IMR-90 (cell line): ENCODE results near the gene TCP11. TPM values are rescaled to one million over a fixed set of nuclear protein-coding genes. Genes with fewer than 3 reads are reported as not detected.

ENCODE experiments used
- ATAC-seq: fragments of 200-7000 bp; cut with Tn5 transposase; 2 replicates; pipeline ENCODE4 v1.9.1; 2020; ENCODE audit warnings: low read depth, mild to moderate bottlenecking, moderate library complexity
- BruUV-seq: library from RNA; stranded (reverse); fragments of 400-500 nt; replicated peaks from 2 replicates; lab custom pipeline; 2021; lab: Mats Ljungman, UMichigan
- CTCF ChIA-PET: fragments of 300-600 bp; formaldehyde crosslinking; extraction: SDS; loops from one replicate; lab custom pipeline; 2021; ENCODE audit warnings: antibody characterized with exemption; lab: Yijun Ruan, JAX
- POLR2A ChIA-PET: fragments of 300-600 bp; sonication (Branson Sonifier 250); formaldehyde crosslinking; loops from one replicate; lab custom pipeline; 2022; ENCODE audit warnings: antibody characterized with exemption; ENCODE audit not compliant: unreplicated experiment; lab: Charles Lee
- DNase-seq: peaks from one replicate; pipeline ENCODE4 v3.0.0; 2013
- H2AFZ ChIP-seq: replicated peaks from 2 replicates; pipeline ENCODE3; 2013; ENCODE audit warnings: low read length, mild to moderate bottlenecking; ENCODE audit not compliant: poor library complexity
- H2AK5ac ChIP-seq: 2 replicates; pipeline ENCODE4 v1.6.1; 2013; ENCODE audit warnings: low read depth, low read length, inconsistent platforms
- H2AK9ac ChIP-seq: replicated peaks from 2 replicates; pipeline ENCODE3; 2013; ENCODE audit warnings: mild to moderate bottlenecking, low read depth, low read length, moderate library complexity; ENCODE audit not compliant: poor library complexity
- H2BK120ac ChIP-seq: 2 replicates; pipeline ENCODE4 v1.6.1; 2013; ENCODE audit warnings: low read depth, low read length, inconsistent platforms
- H2BK15ac ChIP-seq: 3 replicates; pipeline ENCODE4 v1.6.1; 2013; ENCODE audit warnings: low read depth, low read length, inconsistent platforms
- H2BK20ac ChIP-seq: 2 replicates; pipeline ENCODE4 v1.6.1; 2013; ENCODE audit warnings: low read depth, mild to moderate bottlenecking, inconsistent platforms, low read length, moderate library complexity
- H2BK5ac ChIP-seq: 2 replicates; pipeline ENCODE4 v1.6.1; 2013; ENCODE audit warnings: mild to moderate bottlenecking, low read depth, low read length, inconsistent platforms; ENCODE audit not compliant: poor library complexity, severe bottlenecking
- H3K14ac ChIP-seq: replicated peaks from 2 replicates; pipeline ENCODE4 v1.6.1; 2013; ENCODE audit warnings: low read depth, low read length, inconsistent platforms
- H3K18ac ChIP-seq: 2 replicates; pipeline ENCODE4 v1.6.1; 2013; ENCODE audit warnings: low read depth, low read length, control low read depth
- H3K23ac ChIP-seq: 2 replicates; pipeline ENCODE4 v1.6.1; 2013; ENCODE audit warnings: low read depth, low read length, inconsistent platforms
- H3K27ac ChIP-seq: 2 replicates; pipeline ENCODE4 v1.5.1; 2013; ENCODE audit warnings: mild to moderate bottlenecking, control low read depth, low read length; ENCODE audit not compliant: insufficient read depth
- H3K27me3 ChIP-seq: 2 replicates; pipeline ENCODE4 v1.6.1; 2013; ENCODE audit warnings: low read length; ENCODE audit not compliant: control insufficient read depth, insufficient read depth
- H3K36me3 ChIP-seq: 2 replicates; pipeline ENCODE4 v1.6.1; 2013; ENCODE audit warnings: low read length, mixed read lengths; ENCODE audit not compliant: control insufficient read depth, insufficient read depth
- H3K4ac ChIP-seq: 2 replicates; pipeline ENCODE4 v1.6.1; 2013; ENCODE audit warnings: low read depth, low read length, inconsistent platforms
- H3K4me1 ChIP-seq: 2 replicates; pipeline ENCODE4 v1.6.1; 2013; ENCODE audit warnings: low read length, mixed read lengths; ENCODE audit not compliant: control insufficient read depth, insufficient read depth
- H3K4me2 ChIP-seq: 2 replicates; pipeline ENCODE4 v1.6.1; 2013; ENCODE audit warnings: low read depth, mild to moderate bottlenecking, control low read depth, low read length, moderate library complexity
- H3K4me3 ChIP-seq: 2 replicates; pipeline ENCODE4 v1.5.1; 2013; ENCODE audit warnings: low read depth, mild to moderate bottlenecking, control low read depth, low read length, moderate library complexity; ENCODE audit not compliant: insufficient read depth
- H3K56ac ChIP-seq: 2 replicates; pipeline ENCODE4 v1.6.1; 2013; ENCODE audit warnings: low read length, inconsistent platforms; ENCODE audit not compliant: insufficient read depth; ENCODE audit errors: extremely low read depth
- H3K79me1 ChIP-seq, 2 experiments: 2 replicates each; pipeline ENCODE4 v1.6.1; 2013; ENCODE audit warnings: low read length in 2 of 2, inconsistent platforms in 1 of 2, low read depth in 1 of 2
- H3K9ac ChIP-seq: 2 replicates; pipeline ENCODE4 v1.6.1; 2013; ENCODE audit warnings: low read depth, low read length, control low read depth
- H3K9me1 ChIP-seq: 2 replicates; pipeline ENCODE4 v1.6.1; 2013; ENCODE audit warnings: low read length, inconsistent platforms; ENCODE audit not compliant: insufficient read depth
- H3K9me3 ChIP-seq: 2 replicates; pipeline ENCODE4 v1.6.1; 2013; ENCODE audit warnings: low read length; ENCODE audit not compliant: control insufficient read depth, insufficient read depth
- H4K20me1 ChIP-seq: 2 replicates; pipeline ENCODE4 v1.6.1; 2013; ENCODE audit warnings: low read length, inconsistent platforms; ENCODE audit not compliant: insufficient read depth
- H4K5ac ChIP-seq: 2 replicates; pipeline ENCODE4 v1.6.1; 2013; ENCODE audit warnings: mild to moderate bottlenecking, low read depth, low read length, control low read depth
- H4K8ac ChIP-seq, 2 experiments: 2 replicates each; pipeline ENCODE4 v1.6.1; 2013; ENCODE audit warnings: low read depth in 2 of 2, low read length in 2 of 2, control low read depth in 1 of 2, inconsistent platforms in 1 of 2
- H4K91ac ChIP-seq: 2 replicates; pipeline ENCODE4 v1.6.1; 2013; ENCODE audit warnings: low read depth, low read length, inconsistent platforms; ENCODE audit not compliant: insufficient read depth
- BHLHE40 ChIP-seq: fragments of 150-350 bp; IDR thresholded peaks from 2 replicates; pipeline ENCODE4 v1.6.1; 2016; ENCODE audit warnings: mild to moderate bottlenecking, low read depth, low read length
- CEBPB ChIP-seq: IDR thresholded peaks from 2 replicates; pipeline ENCODE4 v1.6.1; 2012; ENCODE audit warnings: low read depth, low read length, improper control_type of control experiment
- CHD1 ChIP-seq: IDR thresholded peaks from 2 replicates; pipeline ENCODE4 v1.6.1; 2012; ENCODE audit warnings: low read depth, low read length, improper control_type of control experiment
- FOS ChIP-seq: fragments of 150-350 bp; IDR thresholded peaks from 2 replicates; pipeline ENCODE4 v1.6.1; 2016; ENCODE audit warnings: low read depth, low read length
- MAFK ChIP-seq: IDR thresholded peaks from 2 replicates; pipeline ENCODE4 v1.6.1; 2012; ENCODE audit warnings: low read depth, low read length, improper control_type of control experiment
- MAZ ChIP-seq: IDR thresholded peaks from 2 replicates; pipeline ENCODE4 v1.6.1; 2012; ENCODE audit warnings: low read depth, mild to moderate bottlenecking, low read length, improper control_type of control experiment, moderate library complexity, borderline replicate concordance
- MXI1 ChIP-seq: IDR thresholded peaks from 2 replicates; pipeline ENCODE4 v1.6.1; 2012; ENCODE audit warnings: low read depth, mild to moderate bottlenecking, low read length, moderate library complexity, borderline replicate concordance
- NFE2L2 ChIP-seq: fragments of 150-350 bp; IDR thresholded peaks from 2 replicates; pipeline ENCODE4 v1.6.1; 2016; ENCODE audit warnings: low read depth, mild to moderate bottlenecking, low read length
- POLR2A ChIP-seq: IDR thresholded peaks from 2 replicates; pipeline ENCODE4 v1.6.1; 2012; ENCODE audit warnings: mild to moderate bottlenecking, low read depth, low read length
- RCOR1 ChIP-seq: IDR thresholded peaks from 2 replicates; pipeline ENCODE4 v1.6.1; 2012; ENCODE audit warnings: mild to moderate bottlenecking, low read length, improper control_type of control experiment; ENCODE audit not compliant: insufficient replicate concordance
- WGBS, 2 experiments: methylation state at CpG; one replicate each; pipeline versions ENCODE4 v1.1.5 to v1.1.7; 2013; ENCODE audit warnings: missing lambda C conversion rate in 2 of 2; ENCODE audit not compliant: insufficient read length in 1 of 2; ENCODE audit errors: extremely low coverage in 2 of 2; 5-methylcytosine and 5-hydroxymethylcytosine counted together
- dilution Hi-C: fragments of 300-500 bp; cut with HindIII; formaldehyde crosslinking; loops from one replicate; pipeline ENCODE4 v1.14.3; 2018; ENCODE audit warnings: low sequenced_read_pairs; ENCODE audit not compliant: unreplicated experiment
- in situ Hi-C: fragments of 300-500 bp; cut with MboI; formaldehyde crosslinking; loops from 3 replicates; pipeline ENCODE4 v1.14.3; 2019; ENCODE audit warnings: low sequenced_read_pairs, inconsistent platforms, mixed read lengths
- intact Hi-C: fragments of 100-400 bp; cut with micrococcal nuclease; formaldehyde crosslinking; loops from 2 replicates; pipeline ENCODE4 v1.10.0; 2022
- polyA plus RNA-seq, 3 experiments: library from polyadenylated mRNA; depleted of rRNA; stranded (reverse); fragments of >200 nt; gene quantifications; 2 replicates each; pipeline ENCODE4 v1.2.3, GENCODE V29; 2012; ENCODE audit warnings: low replicate concordance in 1 of 3
- total RNA-seq: library from RNA; depleted of rRNA; stranded (reverse); fragments of >200 nt; gene quantifications from 2 replicates; pipeline ENCODE4 v1.2.3, GENCODE V29; 2012

TCP11 gene
- total and polyA plus RNA-seq, 2 of the 4 experiments (the other 2 are of a cell fraction): 0.34 to 0.36 TPM

GRCh38 chr6:35165630-35166071, 24.5 kb upstream of the TCP11 start:
- peak; percentile 74 for ATAC-seq

More at GRCh38 chr6:35165630-35166071, 24.5 kb upstream of the TCP11 start:
- no peak for TF ChIP-seq CHD1
- TF ChIP-seq POLR2A: no peak
- TF ChIP-seq FOS: peak; percentile 11; the same call in 1 of the 2 replicates
- peak; percentile 32; the same call in 1 of the 2 replicates for TF ChIP-seq CEBPB
- no peak for TF ChIP-seq MAZ
- TF ChIP-seq MXI1: no peak
- TF ChIP-seq NFE2L2: no peak
- no peak for TF ChIP-seq MAFK
- TF ChIP-seq RCOR1: no peak
- TF ChIP-seq BHLHE40: no peak
- H2AFZ ChIP-seq: peak overlapping the region; percentile 66
- H3K27me3 ChIP-seq: no peaks in the 10 kb centered on the region; the same call in 1 of the 2 replicates
- 0 out of 2 replicates have a peak overlapping the region, but pooled peaks have one; percentile 51 for H4K5ac ChIP-seq
- in situ Hi-C loops: no loop called here
- H3K18ac ChIP-seq: peak overlapping the region; percentile 49
- peaks cover 26% of the 10 kb centered on the region for H3K9me1 ChIP-seq
- peak overlapping the region; percentile 61 for H3K14ac ChIP-seq
- peak overlapping the region; percentile 61; the same call in 1 of the 2 replicates for H3K23ac ChIP-seq
- H3K56ac ChIP-seq: no peak overlapping the region
- no peak overlapping the region for H3K9ac ChIP-seq
- peak overlapping the region; percentile 54; the same call in 1 of the 2 replicates for H4K91ac ChIP-seq
- peak overlapping the region; percentile 3 to 71 for H4K8ac ChIP-seq
- peak overlapping the region; percentile 16 for H3K27ac ChIP-seq
- POLR2A ChIA-PET: no interaction called here
- H2AK5ac ChIP-seq: peak overlapping the region; percentile 85; the same call in 1 of the 2 replicates
- H4K20me1 ChIP-seq: no peaks in the 10 kb centered on the region
- no peak overlapping the region for H3K4me3 ChIP-seq
- WGBS, 2 experiments: 0% methylated on average over 1 of the region's 2 CpGs; no CpG with 5 or more reads in 1 of the 2 experiments
- H2BK120ac ChIP-seq: peak overlapping the region; percentile 85
- peak overlapping the region; percentile 88 for H2BK20ac ChIP-seq
- peak overlapping the region; percentile 53 for H2BK5ac ChIP-seq
- peak overlapping the region; percentile 83 for H3K4ac ChIP-seq
- dilution Hi-C loops: no loop called here
- peak overlapping the region; percentile 74 for H2AK9ac ChIP-seq
- no TSS peak for BruUV-seq
- H2BK15ac ChIP-seq: peak overlapping the region; percentile 45; the same call in 2 of the 3 replicates
- H3K79me1 ChIP-seq: peaks cover 0 to 3% of the 10 kb centered on the region in 2 experiments; a peak in 1 of 4 replicates
- H3K36me3 ChIP-seq: no peaks in the 10 kb centered on the region
- H3K4me1 ChIP-seq: peaks cover 23% of the 10 kb centered on the region
- intact Hi-C loops: loop anchor here (5.0 kb wide), 1 partner anchor 37 kb away; no protein-coding TSS in a partner anchor
- H3K4me2 ChIP-seq: no peak overlapping the region
- CTCF ChIA-PET: interaction anchor here (2.6 kb wide), 1 partner anchor 19 kb away, joined by 11 read pairs; no protein-coding TSS in a partner anchor
- H3K9me3 ChIP-seq: 0 out of 2 replicates have a peak, but pooled peaks cover 2% of the 10 kb centered on the region
- DNase-seq: peak; percentile 87
